GM19324 (cell line): ENCODE data around the gene MORC4.
"Not testable (repeated sequence)": the region's sequence is repeated elsewhere in the genome, so short reads cannot be mapped to it uniquely, and the experiment has no call there.

Source experiments
- ATAC-seq: cut with Tn5 transposase; IDR thresholded peaks from one replicate; pipeline ENCODE4 v1.9.1; 2021; ENCODE audit warnings: mild to moderate bottlenecking, moderate library complexity; ENCODE audit not compliant: unreplicated experiment, low FRiP score

The MORC4 gene

GRCh38 chrX:107000013-107000515 lies at the start of gene MORC4:
TSS of gene MORC4 (minus strand) at chrX:107000212. CDS start at chrX:106999969, 243 bp downstream.
- ATAC-seq = peak; percentile 70

DNA sequence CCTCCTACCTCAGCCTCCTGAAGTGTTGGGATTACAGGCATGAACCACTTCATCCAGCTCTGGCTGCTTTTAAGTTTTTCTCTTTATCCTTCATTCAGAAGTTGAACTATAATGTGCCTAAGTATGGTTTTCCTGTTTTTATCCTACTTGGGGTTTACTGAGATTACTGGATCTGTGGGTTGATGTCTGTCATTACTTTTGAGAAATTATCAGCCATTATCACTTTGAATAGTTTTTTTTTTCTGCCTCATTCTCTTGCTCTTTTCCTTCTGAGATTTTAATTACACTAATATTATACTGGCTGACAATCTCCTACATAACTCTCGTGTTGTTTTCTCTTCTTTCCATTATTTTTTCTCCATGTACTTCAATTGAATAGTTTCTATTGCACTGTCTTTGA lies 47.6 kb upstream of the MORC4 start:
- no peak for ATAC-seq

DNA sequence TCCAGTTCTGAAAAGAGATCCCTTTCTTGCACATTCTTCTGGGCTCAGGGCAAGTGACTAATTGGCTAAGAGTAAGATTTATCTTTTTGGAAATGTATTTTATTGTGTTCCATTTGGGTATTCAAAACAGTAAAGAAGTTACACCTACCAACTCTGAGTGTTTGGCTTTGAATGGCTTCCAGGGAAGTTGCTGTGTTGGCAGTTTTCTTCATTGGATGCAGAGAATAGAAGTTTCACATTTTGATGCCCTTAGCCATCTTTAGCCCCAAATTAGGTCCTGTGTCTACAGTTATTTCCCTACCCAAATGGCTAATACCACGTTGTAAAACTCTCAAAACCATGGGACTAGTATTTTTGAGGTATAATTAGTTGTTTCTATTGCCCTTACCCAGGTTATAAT lies 29.7 kb upstream of the MORC4 start:
- ATAC-seq = no peak

DNA sequence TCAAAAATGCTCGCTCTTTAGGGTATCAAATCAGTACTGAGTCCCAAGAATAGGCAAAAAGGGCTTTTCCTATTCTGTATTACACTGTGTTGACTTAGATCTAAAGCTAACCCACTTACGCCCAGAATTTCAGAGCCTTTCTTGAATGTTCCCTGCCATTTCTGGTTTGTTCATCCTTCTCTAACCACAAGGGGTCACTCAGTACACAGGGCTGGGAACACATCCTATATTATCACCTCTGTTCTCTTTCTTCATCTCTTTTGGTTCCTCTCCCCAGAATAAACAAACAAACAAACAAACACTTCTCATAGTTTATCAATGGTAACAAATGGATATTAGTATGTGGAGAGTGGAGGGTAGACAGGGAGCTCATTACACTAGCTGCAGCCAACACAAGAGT lies 25.5 kb upstream of the MORC4 start:
- no peak for ATAC-seq

DNA sequence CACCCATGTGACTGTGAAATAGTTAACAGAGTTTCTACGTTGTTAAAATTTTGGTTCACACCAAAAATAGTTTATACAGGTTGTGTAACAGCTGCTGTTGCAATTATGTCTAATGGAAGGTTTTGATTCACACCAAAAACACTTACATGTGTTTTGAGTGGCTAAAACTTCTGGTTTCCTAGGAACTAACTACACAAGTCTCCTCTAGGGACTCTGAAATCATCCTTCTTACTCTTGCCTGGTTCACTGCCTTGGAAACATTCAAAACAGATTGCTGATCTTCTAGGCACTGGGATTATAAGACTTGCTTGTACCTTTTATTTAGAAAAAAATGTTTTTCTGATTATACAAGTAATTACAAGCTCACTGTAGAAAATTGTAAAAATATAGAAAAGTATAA lies 14.9 kb upstream of the MORC4 start:
- ATAC-seq = no peak

DNA sequence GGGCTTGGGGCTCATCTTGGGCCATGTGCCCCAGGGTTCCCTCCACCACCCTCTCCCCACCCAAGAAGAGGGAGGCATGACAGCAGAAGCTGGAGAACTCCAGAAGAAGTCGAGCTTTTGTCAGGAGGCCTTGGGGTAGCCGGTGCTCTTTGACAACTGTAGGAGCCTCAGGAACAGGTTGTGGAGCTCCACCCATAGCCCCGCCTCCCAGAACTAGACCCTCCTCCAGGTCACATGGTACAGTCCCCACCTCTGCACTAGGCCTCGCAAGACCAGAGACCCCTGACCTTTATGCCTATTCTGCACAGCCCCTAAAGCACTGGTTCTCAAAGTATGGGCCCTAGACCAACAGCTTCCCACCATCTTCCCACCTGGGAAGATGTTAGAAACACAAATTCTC lies 8.0 kb upstream of the MORC4 start:
- ATAC-seq = no peak

DNA sequence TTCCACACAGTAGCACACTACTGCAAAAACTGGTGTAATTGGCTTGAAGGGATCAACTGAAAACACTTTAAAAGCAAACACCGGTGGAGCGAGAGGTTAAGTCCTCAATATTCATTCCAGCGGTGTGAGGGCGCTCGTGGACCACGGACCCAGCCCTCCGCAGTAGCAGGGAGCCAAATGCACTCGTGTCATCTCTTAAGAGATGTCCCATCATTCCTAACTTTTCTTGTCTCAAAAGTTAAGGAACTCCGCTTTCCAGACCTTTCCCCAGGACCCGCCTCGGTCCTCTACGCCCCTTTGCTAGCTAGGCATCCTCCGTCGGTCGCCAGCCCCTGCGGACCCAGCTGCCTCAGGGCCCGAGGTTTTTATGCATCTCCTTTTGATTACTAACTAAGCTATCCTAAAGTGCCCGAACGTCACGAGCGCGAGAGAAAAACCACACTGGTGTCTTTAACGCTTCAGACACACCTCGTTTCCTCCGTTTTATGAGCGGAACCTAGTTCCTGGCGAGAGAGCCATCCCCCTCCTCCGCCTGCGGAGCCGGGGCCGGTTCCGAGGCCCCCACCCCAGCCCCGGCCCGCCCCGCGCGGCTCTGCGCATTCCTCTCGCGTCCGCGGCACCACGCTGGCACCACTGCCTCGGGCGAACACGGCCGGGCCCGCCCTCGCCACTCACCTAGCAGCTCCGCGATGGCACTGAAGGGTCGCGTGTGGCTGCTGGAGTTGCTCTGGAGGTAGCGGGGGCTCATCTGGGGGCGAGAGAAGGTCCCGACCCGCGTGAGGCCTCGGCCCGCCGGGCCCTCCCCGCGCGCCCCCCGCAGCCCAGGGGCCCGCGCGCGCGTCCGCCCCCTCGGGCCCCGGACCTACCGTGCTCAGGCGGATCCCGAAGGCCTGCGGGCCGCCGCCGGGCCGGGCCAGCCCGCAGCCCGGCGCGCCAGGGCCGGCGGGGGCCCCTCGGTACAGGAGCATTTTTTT lies 723 bp downstream of the MORC4 start:
- peak; percentile 38 for ATAC-seq

- ATAC-seq = no peak
Observed at GRCh38 chrX:106997611-106998010, 2.4 kb downstream of the MORC4 start.

DNA sequence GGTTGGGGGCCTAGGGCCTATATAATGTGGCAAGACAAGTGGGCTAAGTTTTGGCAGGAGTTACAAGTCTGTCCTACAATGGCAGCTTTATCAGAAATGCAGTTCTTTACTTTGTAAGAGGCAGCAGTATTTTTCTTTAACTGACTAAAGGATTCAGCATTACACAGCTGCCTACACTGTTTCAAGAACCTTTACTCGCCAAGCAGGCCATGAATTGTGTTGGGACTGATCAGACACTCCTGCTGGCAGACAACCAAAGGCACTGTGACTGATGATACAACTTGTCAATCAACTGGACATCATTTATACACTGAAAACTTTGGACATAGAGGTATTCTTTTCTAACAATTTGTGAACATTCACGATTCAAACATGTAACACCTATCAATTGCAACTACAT lies 4.3 kb downstream of the MORC4 start:
- no peak for ATAC-seq

GRCh38 chrX:106987488-106987887 lies 12.5 kb downstream of the MORC4 start:
- ATAC-seq = no peak

GRCh38 chrX:106980952-106981626 lies 18.9 kb downstream of the MORC4 start:
- ATAC-seq = no peak

GRCh38 chrX:106976416-106976815 lies 23.6 kb downstream of the MORC4 start:
- no peak for ATAC-seq

DNA sequence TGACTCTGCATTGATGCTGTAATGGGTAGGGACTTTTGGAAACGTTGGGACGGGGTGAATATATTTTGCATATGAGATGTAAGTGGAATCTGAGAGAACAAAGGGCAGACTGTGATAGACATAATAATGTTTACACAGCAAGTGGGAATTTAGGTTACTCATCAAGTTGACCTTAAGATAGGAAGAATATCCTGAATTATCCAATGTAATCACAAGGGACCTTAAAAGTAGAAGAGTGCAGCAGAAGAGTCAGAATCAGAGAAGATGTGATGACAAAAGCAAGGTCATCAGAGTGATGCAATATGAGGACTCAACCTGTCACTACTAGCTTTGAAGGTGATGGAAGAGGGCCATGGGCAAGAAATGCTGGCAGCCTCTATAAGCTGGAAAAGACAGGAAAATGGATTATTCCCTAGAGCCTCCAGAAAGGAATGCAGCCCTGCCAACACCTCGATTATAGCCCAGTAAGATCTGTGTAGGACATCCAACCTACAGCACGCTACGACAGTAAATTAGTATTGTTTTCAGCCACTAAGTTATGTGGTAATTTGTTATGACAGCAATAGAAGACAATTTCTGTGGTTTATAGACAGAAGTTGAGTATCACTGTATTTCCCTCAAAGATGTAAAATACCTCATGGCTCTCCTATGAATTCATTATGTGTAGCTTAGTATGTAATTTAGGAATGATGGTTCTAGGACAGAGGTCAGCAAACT lies 26.4 kb downstream of the MORC4 start:
- no peak for ATAC-seq

DNA sequence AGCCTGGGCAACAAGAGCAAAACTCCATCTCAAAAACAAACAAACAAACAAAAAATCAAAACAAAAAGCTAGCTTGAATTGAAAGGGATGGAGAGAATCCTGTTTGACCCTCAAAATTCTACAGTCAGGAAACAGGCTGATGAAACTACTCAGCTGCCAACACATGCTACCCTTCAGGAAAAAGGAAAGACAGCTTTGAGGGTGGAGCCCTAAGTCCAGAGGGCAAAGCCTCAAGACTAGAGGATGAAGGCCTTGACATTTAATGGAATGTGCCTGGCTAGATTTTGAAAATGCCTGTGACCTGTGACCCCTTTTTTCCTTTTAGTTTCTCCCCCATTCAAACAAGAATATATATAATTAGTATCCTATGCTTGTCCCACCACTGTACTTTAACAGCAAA lies 27.1 kb downstream of the MORC4 start:
- no peak for ATAC-seq

GRCh38 chrX:106966547-106966946 lies 33.5 kb downstream of the MORC4 start:
- not testable (repeated sequence) for ATAC-seq

DNA sequence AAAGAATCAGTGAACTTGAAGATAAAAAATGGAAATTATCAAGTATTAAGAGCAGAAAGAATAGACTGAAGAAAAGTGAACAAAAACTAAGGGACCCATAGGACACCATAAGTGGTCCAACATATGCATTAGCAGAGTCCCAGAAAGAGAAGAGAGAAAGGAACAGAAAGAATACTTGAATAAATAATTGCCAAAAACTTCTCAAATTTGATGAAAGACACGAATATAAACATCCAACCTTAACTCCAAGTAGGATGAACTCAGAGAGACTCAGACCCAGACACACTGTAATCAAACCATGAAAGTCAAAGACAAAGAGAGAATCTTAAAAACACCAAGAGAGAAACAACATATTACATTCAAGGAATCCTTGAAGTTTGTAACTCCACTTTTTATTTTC lies 35.7 kb downstream of the MORC4 start:
- ATAC-seq = no peak

DNA sequence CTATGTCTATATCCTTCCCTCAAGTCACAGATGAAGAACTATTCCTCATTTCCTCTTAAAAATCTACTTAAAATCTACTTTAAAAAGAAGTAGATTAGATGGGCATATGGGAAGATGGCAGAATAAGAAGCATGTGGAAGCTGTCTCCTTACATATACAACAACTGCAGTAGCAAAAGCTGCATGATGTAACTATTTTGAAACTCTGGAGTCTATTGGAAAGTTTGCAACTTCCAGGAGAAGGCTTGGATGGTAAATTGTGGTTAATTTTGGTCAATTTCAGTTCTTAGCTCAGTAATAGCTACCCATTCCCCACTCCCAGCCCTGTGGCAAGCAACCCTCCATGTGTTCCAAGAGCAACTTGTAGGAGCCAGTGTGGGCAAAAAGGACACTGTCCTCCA lies 36.9 kb downstream of the MORC4 start:
- no peak for ATAC-seq

GRCh38 chrX:106959901-106960300 lies 40.1 kb downstream of the MORC4 start:
- no peak for ATAC-seq

DNA sequence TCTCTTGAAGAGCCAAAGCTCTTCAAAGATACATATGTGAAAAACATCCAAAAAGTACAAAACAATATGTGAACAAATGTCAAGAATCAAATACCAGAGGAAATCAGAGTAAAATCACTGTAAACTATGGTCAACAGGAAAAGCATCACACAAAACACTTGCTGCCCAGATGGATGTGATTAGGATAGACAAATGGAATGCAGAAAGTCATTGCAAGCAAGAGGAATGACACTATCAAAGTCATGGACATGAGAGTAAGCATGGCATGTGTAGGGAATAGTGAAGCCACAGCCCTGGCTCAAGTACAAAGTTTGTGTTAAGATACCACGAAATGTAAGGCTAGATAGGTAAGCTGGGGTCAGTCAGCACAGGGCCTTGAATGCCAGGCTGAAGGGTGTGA lies 42.2 kb downstream of the MORC4 start:
- no peak for ATAC-seq

GRCh38 chrX:106955004-106955772 lies 44.8 kb downstream of the MORC4 start:
- no peak for ATAC-seq
